Measurements from ENCODE around the gene FXYD6. TPM values are rescaled to one million over a fixed set of nuclear protein-coding genes. Genes with fewer than 3 reads are reported as not detected.

The FXYD6 gene
- total and polyA plus RNA-seq, 2 of the 8 experiments (the other 6 are each of a cell fraction or from before 2014, with no cell fraction given), result 44.6 to 117 TPM

- Histone ChIP-seq H2AFZ (ENCODE audit: low read length) (no peak overlapping the region), H4K20me1 (replicated peaks in 1 of 2; ENCODE audit: control insufficient read depth in 1 of 2, insufficient read depth in 2 of 2, low read length in 2 of 2) (no peaks in the 10 kb centered on the region), H2BK15ac (ENCODE audit: low read length) (no peak overlapping the region), H3K9me3 (ENCODE audit: insufficient read depth in 2 of 2, low read depth in 1 of 2, low read length in 1 of 2) (no peaks in the 10 kb centered on the region), H3K14ac (ENCODE audit: insufficient read length) (no peak overlapping the region), H3K4me2 (ENCODE audit: insufficient read depth in 1 of 2, low read depth in 2 of 2, low read length in 2 of 2) (no peak overlapping the region), H3K36me3 (ENCODE audit: control insufficient read depth in 2 of 4, insufficient read depth in 4 of 4, low read length in 3 of 4) (no peaks in the 10 kb centered on the region), H3K18ac (ENCODE audit: extremely low read depth, low read length) (no peak overlapping the region), H3K9ac (replicated peaks in 1 of 4; ENCODE audit: extremely low read depth in 1 of 4, low read depth in 3 of 4, low read length in 3 of 4) (no peak overlapping the region), H3K79me1 (ENCODE audit: low read depth, low read length) (no peaks in the 10 kb centered on the region), H2BK5ac (ENCODE audit: low read depth, low read length) (no peak overlapping the region), H3K4me3 (ENCODE audit: extremely low read depth in 1 of 4, insufficient read depth in 2 of 4, low read depth in 3 of 4, low read length in 4 of 4) (no peak overlapping the region), H3K23me2 (ENCODE audit: low read depth, low read length) (no peaks in the 10 kb centered on the region; the same call in 1 of the 2 replicates), H2BK20ac (ENCODE audit: low read length) (no peak overlapping the region), H3K27ac (ENCODE audit: low read depth, low read length) (no peak overlapping the region), H3K56ac (replicated peaks; ENCODE audit: insufficient read length, low read depth, low read length) (no peak overlapping the region), H2BK12ac (ENCODE audit: low read depth, low read length) (no peak overlapping the region), H3K4ac (replicated peaks; ENCODE audit: insufficient read length, low read depth, low read length) (no peak overlapping the region), H3K23ac (ENCODE audit: insufficient read length) (no peak overlapping the region), H2BK120ac (replicated peaks; ENCODE audit: low read depth, low read length) (no peak overlapping the region), H4K5ac (ENCODE audit: insufficient read length, low read depth, low read length) (no peak overlapping the region), H2AK5ac (ENCODE audit: low read depth, low read length) (no peak overlapping the region), H4K8ac (ENCODE audit: extremely low read depth, insufficient read depth, low read length) (no peak overlapping the region), H3K27me3 (replicated peaks in 1 of 4; ENCODE audit: control insufficient read depth in 3 of 4, extremely low read depth in 1 of 4, insufficient read depth in 3 of 4, low read length in 3 of 4) (peaks cover 0 to under 1% (median 0%) of the 10 kb centered on the region in 4 experiments; a peak in 1 of 7 replicates), H3K79me2 (ENCODE audit: control insufficient read depth in 1 of 2, insufficient read depth in 2 of 2, low read length in 2 of 2) (no peaks in the 10 kb centered on the region), H3K4me1 (replicated peaks in 1 of 4; ENCODE audit: control insufficient read depth in 3 of 4, insufficient read depth in 4 of 4, low read length in 3 of 4) (no peaks in the 10 kb centered on the region), H4K91ac (replicated peaks; ENCODE audit: insufficient read length, low read length) (no peak overlapping the region)
- DNase-seq (ENCODE audit: low read depth in 1 of 2, low spot score in 2 of 2), result no peak
- 87% methylated on average over 2 of the region's 2 CpGs; no CpG with 5 or more reads in 1 of the 2 experiments for WGBS, 2 experiments (ENCODE audit: extremely low coverage in 1 of 2, insufficient coverage in 1 of 2, insufficient read length in 1 of 2, insufficient replicate concordance in 2 of 2, low coverage in 1 of 2, low lambda C conversion rate in 2 of 2, missing lambda C conversion rate in 1 of 2)
- no peak for FAIRE-seq
- ChIA-PET POLR2A (ENCODE audit: partially characterized antibody) (no interaction called here), CTCF (ENCODE audit: partially characterized antibody) (interaction anchor here (0.8 to 2.4 kb wide), 5 partner anchors 13 to 85 kb away, joined by 3 to 8 read pairs (median 3); no protein-coding TSS in a partner anchor)
- TF ChIP-seq SIN3A (conservative IDR thresholded peaks at IDR 0.05 in 1 of 2, IDR thresholded peaks at IDR 0.05 in 1 of 2; ENCODE audit: low read depth in 1 of 2, low read length in 2 of 2) (no peak), CEBPB (IDR thresholded peaks at IDR 0.05; ENCODE audit: low read depth, low read length) (no peak), TAF7 (optimal IDR thresholded peaks at IDR 0.05; ENCODE audit: borderline replicate concordance, low read depth, low read length) (no peak), USF2 (IDR thresholded peaks at IDR 0.05; ENCODE audit: low read length) (no peak), YY1 (IDR thresholded peaks at IDR 0.05; ENCODE audit: low read depth, low read length) (no peak), CBX8 (IDR thresholded peaks at IDR 0.05; ENCODE audit: borderline replicate concordance, low read depth, low read length) (no peak), RFX5 (IDR thresholded peaks at IDR 0.05; ENCODE audit: borderline replicate concordance, low read depth, low read length) (no peak), BCL11A (IDR thresholded peaks at IDR 0.05; ENCODE audit: low read depth in 2 of 2, low read length in 2 of 2) (no peak), CHD1 (IDR thresholded peaks at IDR 0.05; ENCODE audit: low read depth, low read length) (no peak), MAX (IDR thresholded peaks at IDR 0.05) (no peak), KDM1A (IDR thresholded peaks at IDR 0.05; ENCODE audit: borderline replicate concordance, low read length) (no peak), SUZ12 (IDR thresholded peaks at IDR 0.05; ENCODE audit: low read length) (no peak), RXRA (IDR thresholded peaks at IDR 0.05; ENCODE audit: insufficient read depth, low read depth, low read length) (no peak)
Measured at GRCh38 chr11:117891362-117891761, 14.9 kb upstream of the FXYD6 start.
